GM12891 (cell line): Measurements from ENCODE around the gene NANS.

ENCODE experiments used
- PAX5 ChIP-seq: IDR thresholded peaks from 2 replicates; pipeline ENCODE4 v1.6.1; 2011; ENCODE audit warnings: low read length, moderate library complexity, mild to moderate bottlenecking; ENCODE audit not compliant: insufficient read depth, severe bottlenecking
- POLR2A ChIP-seq: IDR thresholded peaks from 2 replicates; pipeline ENCODE4 v1.6.1; 2011; ENCODE audit warnings: low read depth, low read length, control low read depth
- POLR2AphosphoS5 ChIP-seq: IDR thresholded peaks from 2 replicates; pipeline ENCODE4 v1.6.1; 2011; ENCODE audit warnings: low read depth, low read length, control low read depth
- POU2F2 ChIP-seq: IDR thresholded peaks from 2 replicates; pipeline ENCODE4 v1.6.1; 2011; ENCODE audit warnings: low read depth, mild to moderate bottlenecking, control low read depth, low read length, moderate library complexity
- SPI1 ChIP-seq: IDR thresholded peaks from 2 replicates; pipeline ENCODE4 v1.6.1; 2011; ENCODE audit warnings: low read depth, low read length, control low read depth
- TAF1 ChIP-seq: IDR thresholded peaks from 2 replicates; pipeline ENCODE4 v1.6.1; 2011; ENCODE audit warnings: low read depth, low read length, control low read depth

GRCh38 chr9:98017306-98017705, 39.2 kb upstream of the NANS start:
- TF ChIP-seq POLR2AphosphoS5 (no peak), POLR2A (no peak; the same call in 1 of the 2 replicates), TAF1 (no peak), PAX5 (no peak), SPI1 (no peak), POU2F2 (no peak)
